SK-N-SH treated with all-trans-retinoic acid at 6 μM for 48 hours (cell line): Measurements from ENCODE around the gene VAV3.

Experiments used
- ARNTL ChIP-seq: fragments of 450-650 bp; formaldehyde crosslinking; IDR thresholded peaks from 2 replicates; pipeline ENCODE4 v1.5.0; 2020; ENCODE audit warnings: low read depth, mild to moderate bottlenecking, moderate library complexity, borderline replicate concordance
- TF ChIP-seq, protein P1 (sequence below): fragments of 250-450 bp; sonication (Bioruptor Pico); IDR thresholded peaks from 2 replicates; pipeline ENCODE4 v1.8.0; 2020; ENCODE audit warnings: mild to moderate bottlenecking, moderate library complexity, borderline replicate concordance
- TF ChIP-seq, protein P2 (sequence below): fragments of 250-450 bp; sonication (Bioruptor Pico); IDR thresholded peaks from 2 replicates; pipeline ENCODE4 v1.5.0; 2020; ENCODE audit warnings: mild to moderate bottlenecking, moderate library complexity
- TF ChIP-seq, protein P3 (sequence below): fragments of 250-450 bp; sonication (Bioruptor Pico); IDR thresholded peaks from 2 replicates; pipeline ENCODE4 v1.5.1; 2021; ENCODE audit warnings: mild to moderate bottlenecking, moderate library complexity

DNA sequence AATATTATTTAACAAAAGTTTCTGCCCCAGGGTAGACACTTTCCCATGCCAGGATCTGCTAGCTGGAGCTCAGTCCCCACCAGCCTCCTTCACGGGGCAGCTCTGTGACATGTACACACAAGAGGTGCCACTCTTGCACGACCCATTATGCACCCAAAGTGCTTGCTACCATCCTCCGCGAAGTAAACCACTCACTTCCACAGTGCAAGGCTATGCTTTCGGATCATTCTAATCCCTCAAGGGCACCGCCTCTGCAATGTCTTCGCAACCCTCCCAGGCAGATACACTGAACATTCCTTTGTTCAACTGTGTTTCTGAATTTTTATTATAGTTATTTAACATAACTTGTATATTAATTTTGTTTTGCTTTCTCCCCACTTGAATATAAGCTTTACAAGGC, 303.8 kb downstream of the VAV3 start:
- TF ChIP-seq, protein P1, sequence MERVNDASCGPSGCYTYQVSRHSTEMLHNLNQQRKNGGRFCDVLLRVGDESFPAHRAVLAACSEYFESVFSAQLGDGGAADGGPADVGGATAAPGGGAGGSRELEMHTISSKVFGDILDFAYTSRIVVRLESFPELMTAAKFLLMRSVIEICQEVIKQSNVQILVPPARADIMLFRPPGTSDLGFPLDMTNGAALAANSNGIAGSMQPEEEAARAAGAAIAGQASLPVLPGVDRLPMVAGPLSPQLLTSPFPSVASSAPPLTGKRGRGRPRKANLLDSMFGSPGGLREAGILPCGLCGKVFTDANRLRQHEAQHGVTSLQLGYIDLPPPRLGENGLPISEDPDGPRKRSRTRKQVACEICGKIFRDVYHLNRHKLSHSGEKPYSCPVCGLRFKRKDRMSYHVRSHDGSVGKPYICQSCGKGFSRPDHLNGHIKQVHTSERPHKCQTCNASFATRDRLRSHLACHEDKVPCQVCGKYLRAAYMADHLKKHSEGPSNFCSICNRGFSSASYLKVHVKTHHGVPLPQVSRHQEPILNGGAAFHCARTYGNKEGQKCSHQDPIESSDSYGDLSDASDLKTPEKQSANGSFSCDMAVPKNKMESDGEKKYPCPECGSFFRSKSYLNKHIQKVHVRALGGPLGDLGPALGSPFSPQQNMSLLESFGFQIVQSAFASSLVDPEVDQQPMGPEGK (CRISPR knock-in tag) = no peak
- no peak for TF ChIP-seq ARNTL (CRISPR knock-in tag)
- TF ChIP-seq, protein P2, sequence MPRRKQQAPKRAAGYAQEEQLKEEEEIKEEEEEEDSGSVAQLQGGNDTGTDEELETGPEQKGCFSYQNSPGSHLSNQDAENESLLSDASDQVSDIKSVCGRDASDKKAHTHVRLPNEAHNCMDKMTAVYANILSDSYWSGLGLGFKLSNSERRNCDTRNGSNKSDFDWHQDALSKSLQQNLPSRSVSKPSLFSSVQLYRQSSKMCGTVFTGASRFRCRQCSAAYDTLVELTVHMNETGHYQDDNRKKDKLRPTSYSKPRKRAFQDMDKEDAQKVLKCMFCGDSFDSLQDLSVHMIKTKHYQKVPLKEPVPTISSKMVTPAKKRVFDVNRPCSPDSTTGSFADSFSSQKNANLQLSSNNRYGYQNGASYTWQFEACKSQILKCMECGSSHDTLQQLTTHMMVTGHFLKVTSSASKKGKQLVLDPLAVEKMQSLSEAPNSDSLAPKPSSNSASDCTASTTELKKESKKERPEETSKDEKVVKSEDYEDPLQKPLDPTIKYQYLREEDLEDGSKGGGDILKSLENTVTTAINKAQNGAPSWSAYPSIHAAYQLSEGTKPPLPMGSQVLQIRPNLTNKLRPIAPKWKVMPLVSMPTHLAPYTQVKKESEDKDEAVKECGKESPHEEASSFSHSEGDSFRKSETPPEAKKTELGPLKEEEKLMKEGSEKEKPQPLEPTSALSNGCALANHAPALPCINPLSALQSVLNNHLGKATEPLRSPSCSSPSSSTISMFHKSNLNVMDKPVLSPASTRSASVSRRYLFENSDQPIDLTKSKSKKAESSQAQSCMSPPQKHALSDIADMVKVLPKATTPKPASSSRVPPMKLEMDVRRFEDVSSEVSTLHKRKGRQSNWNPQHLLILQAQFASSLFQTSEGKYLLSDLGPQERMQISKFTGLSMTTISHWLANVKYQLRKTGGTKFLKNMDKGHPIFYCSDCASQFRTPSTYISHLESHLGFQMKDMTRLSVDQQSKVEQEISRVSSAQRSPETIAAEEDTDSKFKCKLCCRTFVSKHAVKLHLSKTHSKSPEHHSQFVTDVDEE (CRISPR knock-in tag) = no peak
- TF ChIP-seq, protein P3, sequence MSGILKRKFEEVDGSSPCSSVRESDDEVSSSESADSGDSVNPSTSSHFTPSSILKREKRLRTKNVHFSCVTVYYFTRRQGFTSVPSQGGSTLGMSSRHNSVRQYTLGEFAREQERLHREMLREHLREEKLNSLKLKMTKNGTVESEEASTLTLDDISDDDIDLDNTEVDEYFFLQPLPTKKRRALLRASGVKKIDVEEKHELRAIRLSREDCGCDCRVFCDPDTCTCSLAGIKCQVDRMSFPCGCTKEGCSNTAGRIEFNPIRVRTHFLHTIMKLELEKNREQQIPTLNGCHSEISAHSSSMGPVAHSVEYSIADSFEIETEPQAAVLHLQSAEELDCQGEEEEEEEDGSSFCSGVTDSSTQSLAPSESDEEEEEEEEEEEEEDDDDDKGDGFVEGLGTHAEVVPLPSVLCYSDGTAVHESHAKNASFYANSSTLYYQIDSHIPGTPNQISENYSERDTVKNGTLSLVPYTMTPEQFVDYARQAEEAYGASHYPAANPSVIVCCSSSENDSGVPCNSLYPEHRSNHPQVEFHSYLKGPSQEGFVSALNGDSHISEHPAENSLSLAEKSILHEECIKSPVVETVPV = no peak
